GM21825 (cell line): Measurements from ENCODE around the gene LCN10.
"Not testable (repeated sequence)": the region's sequence is repeated elsewhere in the genome, so short reads cannot be mapped to it uniquely, and the experiment has no call there.

ENCODE experiments used
- ATAC-seq: cut with Tn5 transposase; IDR thresholded peaks from one replicate; pipeline ENCODE4 v1.9.1; 2021; ENCODE audit warnings: mild to moderate bottlenecking, moderate library complexity; ENCODE audit not compliant: unreplicated experiment

LCN10 gene

DNA sequence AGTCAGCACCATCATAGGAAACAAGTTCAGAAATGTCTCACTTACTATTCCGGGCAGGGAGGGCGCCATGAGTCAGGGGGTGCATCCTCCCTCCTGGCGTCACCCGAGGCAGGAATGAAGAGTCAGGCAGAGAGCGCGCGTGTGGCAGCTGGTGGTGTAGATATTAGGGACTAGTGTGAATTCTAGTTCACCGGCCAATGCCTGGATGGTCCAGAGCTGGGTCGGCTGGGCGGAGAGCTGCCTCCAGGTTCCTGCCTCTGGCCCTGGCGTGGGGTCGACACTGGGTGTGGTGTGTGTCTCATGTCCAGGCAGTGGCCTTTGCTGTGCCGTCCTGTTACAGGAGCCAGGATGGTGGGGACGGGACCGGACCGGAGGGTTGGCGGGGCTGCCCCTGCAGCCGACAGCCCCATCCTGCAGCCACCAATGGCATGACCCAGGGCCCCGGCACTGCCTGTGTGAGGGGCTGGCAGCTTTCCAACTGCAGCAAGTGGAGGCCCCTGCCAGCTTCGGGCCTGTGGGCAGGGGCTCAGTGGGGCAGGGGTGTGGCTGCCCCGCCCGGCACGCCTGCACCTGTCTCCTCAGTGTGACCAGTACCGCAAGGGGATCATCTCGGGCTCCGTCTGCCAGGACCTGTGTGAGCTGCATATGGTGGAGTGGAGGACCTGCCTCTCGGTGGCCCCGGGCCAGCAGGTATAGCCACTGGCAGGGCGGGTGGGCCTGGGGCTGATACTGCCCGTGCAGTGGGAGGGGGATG, 21.2 kb downstream of the LCN10 start:
- no peak for ATAC-seq

- ATAC-seq = no peak
Measured at GRCh38 chr9:136720898-136721338, 21.8 kb downstream of the LCN10 start.

DNA sequence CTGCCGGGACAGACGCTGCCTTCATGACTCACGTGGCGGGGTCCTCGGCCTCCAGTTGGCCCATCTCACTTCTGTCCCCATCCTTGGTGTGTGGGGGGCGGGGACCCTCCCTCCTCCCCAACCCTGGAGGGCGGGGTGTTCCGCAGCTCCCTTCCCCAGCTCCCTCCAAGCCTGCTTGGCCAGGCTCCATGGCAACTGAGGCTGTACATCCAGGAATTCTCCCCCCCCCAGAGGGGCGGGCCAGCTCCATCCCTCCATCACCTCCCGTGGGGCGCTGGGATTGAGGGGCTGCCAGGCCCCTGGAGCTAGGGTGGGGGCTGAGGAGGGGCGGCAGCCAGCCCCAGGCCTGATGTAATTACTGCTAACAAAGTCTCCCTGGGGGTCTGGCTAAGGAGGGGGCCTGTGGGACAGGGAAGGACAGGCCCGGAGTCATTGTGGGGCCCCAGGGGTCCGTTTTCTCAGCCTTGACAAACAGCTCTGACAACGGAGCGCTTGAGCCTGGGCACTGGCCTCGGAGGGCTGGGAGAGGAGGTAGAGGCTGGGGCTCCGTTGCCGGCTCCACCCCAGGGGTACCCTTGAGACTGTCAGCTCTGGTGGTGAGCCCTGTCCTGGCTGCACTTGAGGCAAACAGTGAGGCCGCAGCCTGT, 22.4 kb downstream of the LCN10 start:
- no peak for ATAC-seq

- ATAC-seq = no peak
Measured at GRCh38 chr9:136719195-136719880, 23.4 kb downstream of the LCN10 start.

DNA sequence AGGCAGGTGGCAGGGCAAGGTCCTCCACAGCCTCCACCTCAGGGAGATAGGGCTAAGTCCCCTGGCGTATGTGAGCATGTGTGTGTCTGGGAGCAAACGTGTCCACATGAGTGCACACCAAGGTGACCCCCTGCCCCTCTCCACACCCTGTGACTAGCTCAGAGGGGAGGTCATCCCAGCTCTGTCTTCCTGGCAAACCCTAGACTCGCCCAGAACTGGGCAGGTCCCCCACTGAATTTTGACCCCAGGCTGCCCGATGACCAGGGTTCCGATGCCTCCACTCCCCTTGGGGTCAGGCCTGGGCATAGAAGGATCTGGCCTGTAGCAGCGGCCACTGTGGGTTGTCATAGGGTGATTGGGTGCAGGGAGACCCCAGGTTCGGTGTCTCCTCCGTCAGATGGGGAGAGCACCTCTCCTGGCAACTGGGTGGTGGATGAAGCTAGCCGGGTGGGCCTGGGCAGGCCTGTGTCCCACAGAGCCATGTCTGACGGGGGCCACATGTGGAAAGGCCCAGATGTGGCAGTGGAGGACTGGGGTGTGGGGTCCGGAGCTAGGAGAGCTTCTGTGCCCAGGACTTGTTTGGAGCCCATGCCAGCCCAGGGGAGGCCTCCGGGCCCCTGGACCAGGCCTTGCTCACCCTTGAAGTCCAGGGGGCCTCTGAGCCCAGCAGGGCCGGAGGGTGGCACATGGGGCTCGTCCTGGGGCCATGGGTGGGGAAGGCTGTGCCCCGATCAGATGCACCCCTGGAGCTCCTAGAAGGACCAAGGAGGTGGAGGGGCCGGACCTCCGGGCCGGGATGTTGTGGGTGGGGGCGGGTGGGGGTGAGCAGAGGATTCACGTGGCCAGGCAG, 24.2 kb downstream of the LCN10 start:
- no peak for ATAC-seq

DNA sequence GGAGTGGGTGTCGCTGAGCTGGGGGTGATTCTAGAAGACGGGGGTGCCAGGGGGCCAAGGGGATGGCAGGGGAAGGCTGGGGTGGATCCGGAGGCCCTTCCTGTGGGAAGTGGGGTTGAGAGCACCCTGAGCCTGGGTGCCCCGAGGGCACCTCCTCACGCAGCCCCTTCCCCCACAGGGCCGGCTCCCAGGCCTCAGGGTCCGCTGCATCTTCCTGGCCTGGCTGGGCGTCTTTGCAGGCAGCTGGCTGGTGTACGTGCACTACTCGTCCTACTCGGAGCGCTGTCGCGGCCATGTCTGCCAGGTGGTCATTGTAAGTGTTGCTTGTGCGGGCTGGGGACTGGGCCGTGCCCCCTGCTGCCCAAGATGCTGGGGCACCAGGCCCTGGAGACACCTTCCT, 25.3 kb downstream of the LCN10 start:
- no peak for ATAC-seq

DNA sequence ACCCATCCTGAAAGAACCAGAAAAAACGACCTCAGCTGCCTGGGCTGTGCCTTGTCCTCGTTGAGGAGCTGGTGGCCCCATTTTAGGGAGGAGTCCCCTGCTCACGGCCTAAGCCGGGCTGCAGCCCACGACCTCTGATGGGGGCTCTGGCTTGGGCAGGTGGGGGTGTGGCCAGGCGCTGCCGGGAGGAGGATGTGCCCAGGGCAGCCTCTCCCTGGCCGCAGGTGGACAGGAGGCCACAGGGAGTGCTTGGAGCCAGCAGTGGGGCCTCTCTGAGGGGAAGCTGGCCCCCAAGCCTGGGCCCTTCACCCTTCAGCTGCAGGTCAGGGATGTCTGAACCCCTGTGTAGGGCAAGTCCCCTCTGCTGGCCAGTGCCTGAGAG, 27.9 kb downstream of the LCN10 start:
- ATAC-seq = no peak

DNA sequence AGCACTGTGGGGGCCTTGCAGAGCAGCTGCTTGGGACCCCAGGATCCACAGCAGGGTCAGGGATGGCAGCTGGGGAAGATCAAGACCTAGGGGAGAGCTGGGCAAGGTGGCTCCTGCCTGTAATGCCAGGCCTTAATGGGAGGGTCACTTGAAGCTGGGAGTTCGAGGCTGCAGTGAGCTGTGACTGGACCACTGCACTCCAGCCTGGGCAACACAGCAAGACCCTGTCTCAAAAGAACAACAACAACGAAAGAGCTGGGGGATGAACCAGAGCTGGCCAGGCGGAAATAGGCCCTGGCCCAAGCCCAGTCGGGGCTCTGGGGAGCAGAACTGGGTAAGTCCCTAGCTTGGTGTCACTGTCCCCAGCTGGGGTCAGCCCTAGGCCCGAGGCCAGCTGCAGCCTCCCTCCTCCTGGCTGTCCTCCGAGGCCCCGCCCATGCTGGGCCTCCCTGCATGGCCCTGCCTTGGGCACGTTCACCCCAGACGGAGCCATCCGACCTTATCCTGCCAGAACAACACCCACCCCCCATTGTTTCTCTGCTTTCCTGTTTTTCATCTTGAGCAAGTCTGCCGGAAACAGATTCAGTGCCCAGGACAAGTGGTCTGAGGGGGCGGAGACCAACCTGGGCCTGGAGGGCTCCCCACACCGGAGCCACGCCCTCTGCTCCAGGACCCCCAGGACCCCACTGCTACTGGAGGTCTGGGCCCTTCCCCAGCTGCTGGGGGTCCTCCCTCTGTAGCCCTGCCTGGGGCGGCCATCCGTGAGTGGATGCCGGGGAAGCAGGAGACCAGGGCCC, 28.4 kb downstream of the LCN10 start:
- ATAC-seq = no peak

DNA sequence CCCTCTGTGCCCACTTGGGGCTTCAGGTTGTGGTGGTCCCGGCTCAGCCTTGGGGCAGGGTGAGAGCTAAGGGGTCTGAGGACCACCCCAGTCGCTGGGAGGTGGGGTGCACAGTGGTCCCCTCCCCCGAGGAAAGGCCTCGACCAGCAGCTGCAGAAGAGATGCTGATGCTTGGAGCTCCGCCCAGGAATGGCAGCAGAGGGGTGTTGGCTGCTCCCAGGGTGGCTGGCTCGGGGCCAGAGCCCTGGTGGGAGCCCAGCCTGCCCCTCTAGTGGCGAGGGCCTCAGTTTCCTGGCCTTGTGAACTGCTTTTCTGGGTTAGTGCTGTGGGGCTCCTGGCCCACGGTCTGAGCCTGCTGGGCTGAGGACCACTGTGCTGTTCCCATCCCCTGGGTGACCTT, 29.2 kb downstream of the LCN10 start:
- ATAC-seq = no peak

GRCh38 chr9:136712690-136713544, 29.8 kb downstream of the LCN10 start:
- ATAC-seq = no peak

DNA sequence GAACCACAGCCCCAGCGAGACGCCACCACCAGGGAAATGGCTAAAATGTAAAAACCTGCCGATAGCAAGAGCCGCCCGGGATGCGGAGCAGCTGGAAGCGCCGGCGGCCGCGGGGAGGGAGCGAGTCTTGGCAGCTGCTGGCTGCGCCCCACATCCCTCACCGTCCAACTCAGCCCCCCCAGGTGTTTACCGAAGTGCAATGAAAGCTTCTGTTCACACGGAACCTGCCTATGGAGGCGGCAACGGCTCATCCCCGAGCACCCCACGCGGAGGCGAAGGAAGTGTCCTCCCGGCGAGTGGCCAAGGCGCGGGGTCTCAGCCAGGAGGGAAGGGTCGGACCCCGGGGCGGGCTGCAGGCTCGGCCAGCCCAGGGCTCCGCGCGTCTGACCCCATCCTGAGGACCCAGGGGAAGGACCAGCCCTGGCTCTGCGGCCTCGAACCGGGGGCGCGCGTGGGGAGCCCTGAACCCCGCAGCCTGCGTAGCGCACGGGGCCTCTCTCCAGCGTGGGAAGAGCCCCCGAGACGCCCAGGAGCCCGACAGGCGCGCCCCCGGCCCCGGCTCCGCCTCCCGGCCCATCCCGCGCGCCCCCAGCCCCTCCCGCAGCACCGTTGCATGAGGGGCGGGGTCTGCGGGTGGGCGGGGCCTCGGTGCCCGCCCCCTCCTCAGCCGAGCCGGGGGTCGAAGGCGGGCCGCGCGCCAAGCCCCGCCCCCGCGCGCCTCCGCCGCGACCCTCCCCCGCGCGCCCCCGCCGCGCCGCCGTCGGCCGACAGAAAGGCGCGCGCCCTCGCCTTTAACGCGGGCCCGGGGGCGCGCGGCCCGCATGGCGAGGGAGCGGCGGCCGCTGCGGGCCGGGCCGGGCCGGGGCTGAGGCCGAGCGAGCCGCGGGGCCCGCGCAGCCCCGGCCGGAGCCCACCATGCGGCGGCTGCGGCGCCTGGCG, 30.7 kb downstream of the LCN10 start, which contains the start of gene DIPK1B:
DIPK1B (plus strand) TSS at position 822 of the 939 bp plus-strand sequence; CDS start at position 916, 94 bp downstream.
- no peak for ATAC-seq

DNA sequence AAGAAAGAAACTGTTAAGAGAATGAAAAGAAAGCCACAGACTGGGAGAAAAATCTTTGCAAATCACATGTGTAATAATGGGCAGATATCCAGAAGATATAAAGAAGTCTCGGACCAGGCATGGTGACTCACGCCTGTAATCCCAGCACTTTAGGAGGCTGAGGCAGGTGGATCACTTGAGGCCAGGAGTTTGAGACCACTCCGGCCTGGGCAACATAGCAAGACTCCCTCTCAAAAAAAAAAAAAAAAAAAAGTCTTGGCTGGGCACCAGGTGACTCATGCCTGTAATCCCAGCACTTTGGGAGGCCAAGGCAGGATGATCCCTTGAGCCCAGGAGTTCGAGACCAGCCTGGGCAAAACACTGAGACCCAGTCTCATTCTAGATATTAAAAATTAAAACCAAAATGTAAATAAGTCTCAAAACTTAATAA, 31.5 kb downstream of the LCN10 start:
- not testable (repeated sequence) for ATAC-seq

GRCh38 chr9:136710543-136710942, 32.2 kb downstream of the LCN10 start:
- ATAC-seq = no peak

- no peak for ATAC-seq
Measured at GRCh38 chr9:136709454-136710109, 33.2 kb downstream of the LCN10 start.

- no peak for ATAC-seq
Measured at GRCh38 chr9:136707849-136708517, 34.8 kb downstream of the LCN10 start.

DNA sequence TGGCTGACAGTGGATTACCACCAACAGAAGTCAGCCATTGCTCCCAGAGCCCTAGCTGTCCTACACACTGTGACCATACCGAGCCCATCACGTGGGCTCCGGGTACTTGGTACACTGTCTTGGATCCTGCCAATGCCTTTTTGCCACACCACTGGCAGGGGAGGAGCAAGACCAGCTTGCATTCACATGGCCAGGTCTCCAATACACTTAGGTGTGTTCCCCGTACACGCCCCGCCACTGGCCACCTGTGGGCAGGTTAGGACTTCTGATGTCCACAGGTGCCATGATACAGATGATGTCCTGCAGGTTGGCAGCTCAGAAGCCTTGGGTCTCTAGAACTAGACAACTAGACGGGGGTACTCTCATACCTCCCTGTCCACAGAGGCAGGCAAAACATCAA, 35.7 kb downstream of the LCN10 start:
- ATAC-seq = no peak

DNA sequence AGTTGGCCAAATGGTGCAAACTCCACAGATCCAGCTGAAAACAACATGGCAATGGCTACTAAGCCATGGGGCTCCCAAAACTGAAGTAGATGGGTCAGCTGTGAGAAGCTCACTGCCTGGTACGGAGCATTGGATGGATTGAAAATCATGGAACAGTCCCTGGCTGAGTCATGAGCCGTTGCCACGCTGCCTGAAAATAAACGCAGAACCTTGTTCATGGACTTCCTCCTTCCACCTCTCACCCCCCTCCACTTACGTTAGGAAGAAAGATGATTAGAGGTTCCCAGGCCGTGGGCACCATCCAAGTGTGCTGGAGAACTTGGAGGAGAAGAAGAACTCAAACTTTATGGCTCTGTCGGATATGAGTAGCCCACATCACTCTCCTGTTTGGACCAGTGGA, 37.2 kb downstream of the LCN10 start:
- ATAC-seq = no peak
